ENCODE data around the gene SUGCT. TPM values are rescaled to one million over a fixed set of nuclear protein-coding genes. Genes with fewer than 3 reads are reported as not detected.

SUGCT gene
- total and polyA plus RNA-seq, 2 of the 13 experiments (the other 11 are each of a cell fraction or from before 2014, with no cell fraction given), result 10.1 to 22.2 TPM

GRCh38 chr7:40219917-40220316, 85.1 kb downstream of the SUGCT start:
- ATAC-seq (no peak), FAIRE-seq (no peak)

More at GRCh38 chr7:40219917-40220316, 85.1 kb downstream of the SUGCT start:
- Histone ChIP-seq H3K4me2 (ENCODE audit: low read depth, low read length) (no peak overlapping the region), H3K79me2 (ENCODE audit: insufficient read depth, low read length) (no peaks in the 10 kb centered on the region), H3K36me3 (replicated peaks in 1 of 2; ENCODE audit: control insufficient read depth in 1 of 2, insufficient read depth in 2 of 2, low read length in 2 of 2) (peaks cover 0 to 3% of the 10 kb centered on the region in 2 experiments; a peak in 1 of 5 replicates), H3K27me3 (ENCODE audit: control insufficient read depth in 1 of 2, insufficient read depth in 2 of 2, low read length in 2 of 2) (no peaks in the 10 kb centered on the region), H3K9me3 (ENCODE audit: low read length) (no peaks in the 10 kb centered on the region), H3K9ac (ENCODE audit: insufficient read depth, low read depth, low read length) (no peak overlapping the region), H3K4me1 (ENCODE audit: insufficient read depth, low read length) (no peaks in the 10 kb centered on the region), H3K27ac (ENCODE audit: extremely low read length, insufficient read depth, low read length) (no peak overlapping the region), H4K20me1 (ENCODE audit: insufficient read depth, low read length) (no peaks in the 10 kb centered on the region), H2AFZ (ENCODE audit: low read length) (no peak overlapping the region), H3K4me3 (replicated peaks in 1 of 3; ENCODE audit: insufficient read depth in 1 of 3, low read depth in 2 of 3, low read length in 3 of 3) (no peak overlapping the region)
- intact Hi-C loops (cut with micrococcal nuclease; ENCODE audit: unreplicated experiment), result no loop called here
- ChIA-PET CTCF (ENCODE audit: low intra/inter-chr PET ratio, low total read pairs) (no interaction called here), POLR2A (no interaction called here)
- in situ Hi-C loops (cut with HindIII; ENCODE audit: extremely low pct_ligation_motif_present, low pct_unique_long_range_greater_than_20kb), result no loop called here
- TF ChIP-seq, protein P1, sequence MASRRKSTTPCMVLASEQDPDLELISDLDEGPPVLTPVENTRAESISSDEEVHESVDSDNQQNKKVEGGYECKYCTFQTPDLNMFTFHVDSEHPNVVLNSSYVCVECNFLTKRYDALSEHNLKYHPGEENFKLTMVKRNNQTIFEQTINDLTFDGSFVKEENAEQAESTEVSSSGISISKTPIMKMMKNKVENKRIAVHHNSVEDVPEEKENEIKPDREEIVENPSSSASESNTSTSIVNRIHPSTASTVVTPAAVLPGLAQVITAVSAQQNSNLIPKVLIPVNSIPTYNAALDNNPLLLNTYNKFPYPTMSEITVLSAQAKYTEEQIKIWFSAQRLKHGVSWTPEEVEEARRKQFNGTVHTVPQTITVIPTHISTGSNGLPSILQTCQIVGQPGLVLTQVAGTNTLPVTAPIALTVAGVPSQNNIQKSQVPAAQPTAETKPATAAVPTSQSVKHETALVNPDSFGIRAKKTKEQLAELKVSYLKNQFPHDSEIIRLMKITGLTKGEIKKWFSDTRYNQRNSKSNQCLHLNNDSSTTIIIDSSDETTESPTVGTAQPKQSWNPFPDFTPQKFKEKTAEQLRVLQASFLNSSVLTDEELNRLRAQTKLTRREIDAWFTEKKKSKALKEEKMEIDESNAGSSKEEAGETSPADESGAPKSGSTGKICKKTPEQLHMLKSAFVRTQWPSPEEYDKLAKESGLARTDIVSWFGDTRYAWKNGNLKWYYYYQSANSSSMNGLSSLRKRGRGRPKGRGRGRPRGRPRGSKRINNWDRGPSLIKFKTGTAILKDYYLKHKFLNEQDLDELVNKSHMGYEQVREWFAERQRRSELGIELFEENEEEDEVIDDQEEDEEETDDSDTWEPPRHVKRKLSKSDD (CRISPR knock-in tag; IDR thresholded peaks at IDR 0.05; ENCODE audit: low read depth), result no peak
- TF ChIP-seq DMAP1 (CRISPR knock-in tag; IDR thresholded peaks at IDR 0.05), result no peak
- TF ChIP-seq HNRNPLL (IDR thresholded peaks at IDR 0.05; ENCODE audit: low read depth, low read length, poor library complexity, severe bottlenecking), result no peak
- TF ChIP-seq ZBTB8A (CRISPR knock-in tag; IDR thresholded peaks at IDR 0.05; ENCODE audit: borderline replicate concordance, low read depth), result no peak
- TF ChIP-seq ZNF644 (CRISPR knock-in tag; IDR thresholded peaks at IDR 0.05; ENCODE audit: low read depth), result no peak
- TF ChIP-seq SP140L (CRISPR knock-in tag; IDR thresholded peaks at IDR 0.05; ENCODE audit: borderline replicate concordance), result no peak
- TF ChIP-seq ZNF496 (CRISPR knock-in tag; IDR thresholded peaks at IDR 0.05; ENCODE audit: insufficient replicate concordance), result no peak
- no peak for TF ChIP-seq HIVEP1 (CRISPR knock-in tag; IDR thresholded peaks at IDR 0.05)
- TF ChIP-seq SMAD1 (CRISPR knock-in tag; IDR thresholded peaks at IDR 0.05; ENCODE audit: borderline replicate concordance, low read depth), result no peak
- TF ChIP-seq, protein P2, sequence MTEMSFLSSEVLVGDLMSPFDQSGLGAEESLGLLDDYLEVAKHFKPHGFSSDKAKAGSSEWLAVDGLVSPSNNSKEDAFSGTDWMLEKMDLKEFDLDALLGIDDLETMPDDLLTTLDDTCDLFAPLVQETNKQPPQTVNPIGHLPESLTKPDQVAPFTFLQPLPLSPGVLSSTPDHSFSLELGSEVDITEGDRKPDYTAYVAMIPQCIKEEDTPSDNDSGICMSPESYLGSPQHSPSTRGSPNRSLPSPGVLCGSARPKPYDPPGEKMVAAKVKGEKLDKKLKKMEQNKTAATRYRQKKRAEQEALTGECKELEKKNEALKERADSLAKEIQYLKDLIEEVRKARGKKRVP (CRISPR knock-in tag; IDR thresholded peaks at IDR 0.05), result no peak
- TF ChIP-seq SRSF4 (IDR thresholded peaks at IDR 0.05; ENCODE audit: low read depth, low read length, poor library complexity, severe bottlenecking), result no peak
- no peak for TF ChIP-seq GABPA (IDR thresholded peaks at IDR 0.05; ENCODE audit: low read depth, low read length)
- TF ChIP-seq GABPA (CRISPR knock-in tag; IDR thresholded peaks at IDR 0.05; ENCODE audit: low read depth), result no peak
- no peak for TF ChIP-seq PHB2 (IDR thresholded peaks at IDR 0.05; ENCODE audit: partially characterized antibody)
- no peak for TF ChIP-seq ZNF331 (CRISPR knock-in tag; IDR thresholded peaks at IDR 0.05)
- TF ChIP-seq HMGXB4 (CRISPR knock-in tag; IDR thresholded peaks at IDR 0.05; ENCODE audit: borderline replicate concordance in 1 of 2, low read depth in 1 of 2), result no peak
- TF ChIP-seq, protein P3, sequence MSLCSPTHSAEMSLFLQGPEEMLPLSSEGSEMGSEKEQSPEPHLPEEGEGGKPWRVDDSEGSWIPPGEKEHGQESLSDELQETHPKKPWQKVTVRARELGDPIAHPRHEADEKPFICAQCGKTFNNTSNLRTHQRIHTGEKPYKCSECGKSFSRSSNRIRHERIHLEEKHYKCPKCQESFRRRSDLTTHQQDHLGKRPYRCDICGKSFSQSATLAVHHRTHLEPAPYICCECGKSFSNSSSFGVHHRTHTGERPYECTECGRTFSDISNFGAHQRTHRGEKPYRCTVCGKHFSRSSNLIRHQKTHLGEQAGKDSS (CRISPR knock-in tag; IDR thresholded peaks at IDR 0.05; ENCODE audit: borderline replicate concordance, low read depth), result no peak
- no peak for DNase-seq (ENCODE audit: low spot score)
- 93% methylated on average over 2 of the region's 2 CpGs for WGBS (ENCODE audit: low lambda C conversion rate)
- no TSS peak for BruUV-seq (replicated peaks)
